Measurements from ENCODE around the gene CLINT1. TPM values are rescaled to one million over a fixed set of nuclear protein-coding genes. Genes with fewer than 3 reads are reported as not detected.

CLINT1 gene
- 79.6 and 97.7 TPM in 2 replicates for total RNA-seq

GRCh38 chr5:157858527-157859226 is at the start of gene CLINT1:
Gene CLINT1 (minus strand): TSS chr5:157859145. CDS start chr5:157858970, 175 bp downstream.

GRCh38 chr5:157743163-157744050 is 115.5 kb downstream of the CLINT1 start, which contains the start of gene LSM11:
Gene LSM11 (plus strand): TSS chr5:157743712. CDS start chr5:157743751, 39 bp downstream.

Other genes starting within 250 kb of the CLINT1 start
- gene SOX30, start 206.7 kb downstream of the CLINT1 start, total RNA-seq, result 0.71 TPM in 1 of 2 replicates, not detected in the other
- not detected in 2 replicates for gene C5orf52, start 187.6 kb downstream of the CLINT1 start, total RNA-seq
- gene THG1L, start 127.7 kb downstream of the CLINT1 start, total RNA-seq, result 15.0 and 19.7 TPM in 2 replicates
- gene LSM11, start 115.4 kb downstream of the CLINT1 start, total RNA-seq, result 1.7 and 2.1 TPM in 2 replicates

Data from myometrial cell (primary cell).